Testis (tissue), 2 donors: ENCODE results near the gene MRE11.

ENCODE experiments used
- POLR2A ChIP-seq: fragments of 450-650 bp; IDR thresholded peaks from one replicate; pipeline ENCODE4 v1.6.1; 2017; ENCODE audit warnings: antibody characterized with exemption, mild to moderate bottlenecking, moderate library complexity
- TF ChIP-seq, protein P1 (sequence below), 3 experiments: fragments of 450-650 bp in 2 of 3; fragments of 200-600 bp in 1 of 3; sonication (generic) in 1 of 3; IDR thresholded peaks; one replicate each; pipeline ENCODE4 v1.5.1; 2016 to 2019; ENCODE audit warnings: antibody characterized with exemption in 3 of 3, mild to moderate bottlenecking in 2 of 3, moderate library complexity in 1 of 3

DNA sequence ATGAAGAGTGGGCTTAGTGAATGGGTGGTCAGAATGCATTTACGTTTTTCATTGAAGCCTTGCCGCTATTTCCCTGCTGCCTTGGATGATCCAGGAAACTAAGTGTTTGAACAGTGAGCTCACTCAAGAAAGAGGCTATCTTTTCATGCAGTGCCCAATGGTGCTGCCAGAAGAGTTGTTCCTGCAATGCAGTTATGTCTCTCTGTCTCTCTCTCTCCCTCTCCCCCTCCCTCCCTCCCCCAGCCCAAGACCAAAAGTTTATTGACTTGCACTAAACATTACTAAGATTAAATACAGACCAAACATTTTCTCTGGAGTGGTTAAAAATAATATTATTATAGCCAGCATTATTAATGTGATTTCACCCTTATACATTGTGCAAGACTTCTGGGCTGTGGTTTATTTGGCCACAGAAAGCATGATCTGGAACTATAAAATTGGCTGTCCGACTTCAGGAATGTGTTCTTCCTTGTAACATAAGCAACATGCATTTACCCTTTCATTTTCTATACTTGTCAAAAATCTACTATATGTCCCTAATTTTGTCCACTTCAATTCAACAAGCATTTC lies 43.5 kb upstream of the MRE11 start:
- TF ChIP-seq, protein P1, sequence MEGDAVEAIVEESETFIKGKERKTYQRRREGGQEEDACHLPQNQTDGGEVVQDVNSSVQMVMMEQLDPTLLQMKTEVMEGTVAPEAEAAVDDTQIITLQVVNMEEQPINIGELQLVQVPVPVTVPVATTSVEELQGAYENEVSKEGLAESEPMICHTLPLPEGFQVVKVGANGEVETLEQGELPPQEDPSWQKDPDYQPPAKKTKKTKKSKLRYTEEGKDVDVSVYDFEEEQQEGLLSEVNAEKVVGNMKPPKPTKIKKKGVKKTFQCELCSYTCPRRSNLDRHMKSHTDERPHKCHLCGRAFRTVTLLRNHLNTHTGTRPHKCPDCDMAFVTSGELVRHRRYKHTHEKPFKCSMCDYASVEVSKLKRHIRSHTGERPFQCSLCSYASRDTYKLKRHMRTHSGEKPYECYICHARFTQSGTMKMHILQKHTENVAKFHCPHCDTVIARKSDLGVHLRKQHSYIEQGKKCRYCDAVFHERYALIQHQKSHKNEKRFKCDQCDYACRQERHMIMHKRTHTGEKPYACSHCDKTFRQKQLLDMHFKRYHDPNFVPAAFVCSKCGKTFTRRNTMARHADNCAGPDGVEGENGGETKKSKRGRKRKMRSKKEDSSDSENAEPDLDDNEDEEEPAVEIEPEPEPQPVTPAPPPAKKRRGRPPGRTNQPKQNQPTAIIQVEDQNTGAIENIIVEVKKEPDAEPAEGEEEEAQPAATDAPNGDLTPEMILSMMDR (IDR thresholded peaks at IDR 0.05), result no peak
- no peak for TF ChIP-seq POLR2A
